ENCODE measurements around the gene DNAJC19. TPM values are rescaled to one million over a fixed set of nuclear protein-coding genes. Genes with fewer than 3 reads are reported as not detected.

DNAJC19 gene
- total RNA-seq, 1 donor from 2014 or later = 34.4 TPM

DNA sequence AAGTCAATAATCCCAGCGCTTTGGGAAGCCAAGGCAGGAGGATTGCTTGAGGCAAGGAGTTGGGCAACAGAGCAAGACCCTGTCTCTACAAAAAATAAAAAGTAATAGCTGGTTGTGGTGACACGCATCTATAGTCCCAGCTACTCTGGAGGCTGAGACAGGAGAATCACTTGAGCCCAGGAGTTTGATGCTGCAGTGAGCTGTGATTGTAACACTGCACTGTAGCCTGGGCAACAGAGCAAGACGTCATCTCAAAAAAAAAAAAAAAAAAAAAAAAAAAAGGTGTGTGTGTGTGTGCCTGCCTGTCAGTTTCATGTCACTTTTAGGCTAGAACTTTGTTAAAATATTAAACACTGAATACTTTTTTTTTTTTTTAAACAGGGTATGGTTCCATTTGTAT is 28.4 kb downstream of the DNAJC19 start:
- ATAC-seq = no peak

- no peak for ATAC-seq
Observed at GRCh38 chr3:180959691-180960090, 29.8 kb downstream of the DNAJC19 start.

GRCh38 chr3:180947761-180948390 is 41.7 kb downstream of the DNAJC19 start:
- ATAC-seq = no peak

DNA sequence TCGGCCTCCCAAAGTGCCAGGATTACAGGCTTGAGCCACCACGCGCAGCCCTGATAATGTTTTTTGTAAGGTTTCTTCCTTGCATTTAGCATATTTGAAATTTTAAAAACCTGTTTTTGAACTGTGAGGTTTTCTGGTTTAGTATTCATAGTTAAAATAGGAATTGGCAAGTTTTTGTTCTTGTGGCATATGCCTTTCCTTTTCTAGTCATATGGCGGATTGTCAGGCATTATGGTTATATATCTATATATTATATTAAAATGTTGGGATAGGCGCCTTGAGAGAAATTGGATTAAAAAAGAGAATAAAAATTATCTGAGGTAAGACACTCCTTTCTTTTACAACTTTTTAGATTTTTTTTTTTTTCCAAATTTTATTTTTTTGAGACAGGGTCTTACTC is 48.7 kb downstream of the DNAJC19 start:
- ATAC-seq = no peak

GRCh38 chr3:180934638-180935037 is 54.9 kb downstream of the DNAJC19 start:
- ATAC-seq = peak; percentile 63

Other genes starting within 250 kb of the DNAJC19 start
- 54.0 TPM for gene FXR1, start 77.1 kb downstream of the DNAJC19 start, total RNA-seq

All from esophagus mucosa (tissue), 1 donor.